HCEC 1CT (cell line): ENCODE results near the gene OPN5.
"Not testable (repeated sequence)": the region's sequence is repeated elsewhere in the genome, so short reads cannot be mapped to it uniquely, and the experiment has no call there.

Source experiments
- DNase-seq: peaks from one replicate; pipeline ENCODE4 v3.0.0-alpha.2; 2017

The OPN5 gene, protein sequence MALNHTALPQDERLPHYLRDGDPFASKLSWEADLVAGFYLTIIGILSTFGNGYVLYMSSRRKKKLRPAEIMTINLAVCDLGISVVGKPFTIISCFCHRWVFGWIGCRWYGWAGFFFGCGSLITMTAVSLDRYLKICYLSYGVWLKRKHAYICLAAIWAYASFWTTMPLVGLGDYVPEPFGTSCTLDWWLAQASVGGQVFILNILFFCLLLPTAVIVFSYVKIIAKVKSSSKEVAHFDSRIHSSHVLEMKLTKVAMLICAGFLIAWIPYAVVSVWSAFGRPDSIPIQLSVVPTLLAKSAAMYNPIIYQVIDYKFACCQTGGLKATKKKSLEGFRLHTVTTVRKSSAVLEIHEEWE

DNA sequence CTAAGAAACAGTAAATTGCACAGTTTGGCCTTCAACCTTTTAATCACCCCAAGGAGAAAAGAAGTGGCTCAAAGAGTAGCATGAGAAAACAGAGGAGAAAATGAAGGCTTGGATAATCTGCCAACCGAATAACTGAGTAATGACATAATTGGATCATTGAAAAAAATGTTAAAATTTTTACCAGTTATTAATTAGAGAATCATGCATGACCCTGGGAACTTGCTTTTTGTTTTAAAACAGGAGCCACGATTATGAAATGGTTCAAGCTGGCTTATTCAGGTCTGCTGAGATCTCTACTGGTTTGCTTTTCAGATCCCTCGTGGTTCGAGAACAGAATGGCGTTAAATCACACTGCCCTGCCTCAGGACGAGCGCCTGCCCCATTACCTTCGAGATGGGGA lies at the start of gene OPN5:
Gene OPN5, plus strand, starts transcription at position 301 of the 400 bp plus-strand sequence. Its CDS starts 35 bp downstream, at position 336.
- no peak for DNase-seq

DNA sequence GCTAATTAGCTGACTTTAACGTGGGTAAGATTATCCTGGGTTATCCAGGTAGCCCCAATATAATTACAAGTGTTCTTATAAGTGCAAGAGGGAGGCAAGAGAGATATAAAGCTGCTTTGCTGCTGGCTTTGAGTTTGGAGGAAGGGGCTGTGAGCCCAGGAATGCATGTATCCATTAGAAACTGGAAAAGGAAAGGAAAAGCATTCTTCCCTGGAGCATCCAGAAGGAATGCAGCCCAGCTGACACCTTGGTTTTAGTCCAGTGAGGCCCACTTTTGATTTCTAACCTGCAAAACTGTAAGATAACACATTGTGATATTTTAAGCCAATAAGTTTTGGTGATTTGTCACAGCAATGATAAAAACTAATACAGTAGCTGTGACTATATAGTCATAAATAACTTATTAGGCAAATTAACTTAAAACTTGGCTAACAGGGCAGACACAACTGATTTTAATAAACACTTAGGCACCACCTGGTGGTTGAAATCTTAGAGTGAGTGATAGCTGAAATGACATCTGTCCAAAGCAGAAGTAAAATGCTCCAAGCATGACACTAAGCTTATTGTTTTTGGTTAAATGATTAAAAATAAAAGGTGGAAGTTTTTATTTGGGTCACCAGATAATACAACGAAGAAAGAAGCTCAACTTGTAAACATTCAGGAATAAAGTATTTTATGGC lies 47.8 kb upstream of the OPN5 start:
- peak; percentile 28 for DNase-seq

DNA sequence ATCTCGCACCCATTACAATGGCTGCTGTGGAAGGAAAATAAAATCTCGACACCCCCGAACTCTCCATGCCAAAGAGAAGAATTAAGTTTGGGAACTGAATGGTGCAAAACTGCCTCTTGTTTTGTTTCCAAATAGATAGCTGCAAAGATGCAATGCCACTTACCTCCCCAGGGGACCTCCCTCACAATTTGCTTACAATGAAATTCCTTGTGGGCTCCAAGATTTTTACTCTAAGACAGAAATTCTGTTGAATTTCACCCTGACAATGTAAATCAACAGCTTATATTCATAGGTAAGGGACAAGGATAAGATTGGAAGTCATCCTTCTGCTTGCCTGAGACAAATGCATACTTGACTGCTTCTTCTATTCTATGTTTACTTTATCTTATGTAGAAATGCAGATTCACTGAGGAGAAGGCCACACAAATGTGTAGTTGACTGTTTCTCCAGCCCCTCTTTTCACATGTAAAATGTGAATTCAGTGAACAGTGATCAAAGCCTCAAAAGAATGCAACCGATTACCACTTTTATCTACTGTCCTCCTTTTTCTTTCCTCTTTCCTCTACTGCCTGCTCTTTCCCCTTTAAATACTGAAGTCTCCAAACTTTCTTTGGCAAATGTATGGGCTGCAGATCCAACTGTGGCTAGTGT lies 46.9 kb upstream of the OPN5 start:
- DNase-seq, result no peak

DNA sequence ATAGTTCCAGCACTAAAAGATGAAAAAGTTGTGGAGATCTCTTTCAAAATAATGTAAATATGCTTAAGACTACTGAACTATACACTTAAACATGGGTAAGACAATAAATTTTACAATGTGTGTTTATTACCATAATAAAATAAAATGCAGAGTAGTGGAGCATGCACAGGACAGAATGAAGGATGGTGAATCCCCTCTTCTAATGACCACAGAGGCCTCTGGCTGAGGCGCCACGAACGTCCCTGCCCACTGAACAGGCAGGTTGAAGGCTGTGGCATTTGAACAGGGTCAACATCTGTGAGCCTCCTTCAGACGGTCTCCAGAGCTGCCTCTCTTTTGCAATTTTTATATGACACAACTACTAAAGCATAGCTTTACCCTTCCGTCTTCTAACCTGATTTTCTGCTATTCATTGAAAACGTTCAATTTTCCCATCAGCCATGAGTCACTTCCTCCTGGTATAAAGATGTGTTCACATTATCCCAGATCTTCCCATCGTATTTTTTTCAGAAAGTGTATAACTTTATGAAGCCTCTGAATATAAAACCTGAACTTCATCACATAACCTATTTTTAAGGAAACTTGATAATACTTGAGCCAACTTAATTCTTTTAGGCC lies 45.6 kb upstream of the OPN5 start:
- peak; percentile 18 for DNase-seq

DNA sequence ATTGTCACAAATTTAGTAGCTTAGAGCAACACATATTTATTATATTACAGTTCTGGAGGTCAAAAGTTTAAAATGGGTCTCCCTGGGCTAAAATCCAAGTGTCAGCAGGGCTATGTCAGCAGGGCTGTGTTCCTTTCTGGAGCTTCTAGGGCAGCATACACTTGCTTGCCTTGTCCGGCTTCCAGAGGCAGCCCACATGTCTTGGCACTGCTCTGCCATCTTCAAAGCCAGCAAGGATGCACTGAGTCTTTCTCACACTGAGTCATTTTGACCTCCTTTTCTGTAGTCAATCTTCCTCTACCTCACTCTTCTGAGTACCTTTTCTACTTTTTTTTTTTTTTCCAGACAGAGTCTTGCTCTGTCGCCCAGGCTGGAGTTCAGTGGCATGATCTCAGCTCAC lies 44.4 kb upstream of the OPN5 start:
- DNase-seq, result no peak

DNA sequence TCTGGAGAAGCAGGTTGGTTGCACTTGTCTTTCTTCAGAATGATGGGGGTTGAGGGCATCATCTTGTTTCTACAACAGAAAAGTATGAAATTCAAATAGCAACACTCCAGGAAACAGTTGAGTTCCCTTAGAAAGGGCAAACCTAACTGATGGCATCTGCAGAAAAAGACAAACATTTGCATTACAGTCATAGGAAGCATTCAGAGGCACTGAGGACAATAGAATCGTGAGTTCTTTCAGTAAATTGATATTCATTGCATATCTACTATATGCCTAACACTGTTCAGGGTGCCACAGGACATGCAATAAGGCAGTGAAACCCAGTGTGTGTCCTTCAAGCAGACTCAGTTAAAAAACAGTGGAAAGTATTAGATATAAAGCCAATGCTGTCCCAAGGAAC lies 41.1 kb upstream of the OPN5 start:
- DNase-seq, result no peak

DNA sequence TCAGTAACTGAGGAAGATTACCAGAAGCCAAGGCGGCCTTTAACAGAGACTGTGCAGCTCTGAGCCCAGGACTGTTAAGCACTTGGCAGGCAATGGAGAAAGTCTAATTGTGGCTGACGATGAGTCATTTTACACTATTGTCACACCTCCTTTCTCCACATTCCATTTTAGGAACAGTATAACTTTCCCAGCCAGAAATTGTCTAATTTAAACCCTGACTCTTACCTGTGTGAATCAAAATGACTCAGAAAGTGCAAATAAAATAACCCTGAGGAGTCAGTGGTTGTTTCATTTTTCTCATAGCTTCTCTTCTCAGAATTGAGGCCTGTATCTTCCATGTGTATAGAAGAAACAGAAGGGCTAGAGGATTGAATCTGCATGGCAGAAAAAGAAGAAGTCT lies 40.0 kb upstream of the OPN5 start:
- DNase-seq, result no peak

DNA sequence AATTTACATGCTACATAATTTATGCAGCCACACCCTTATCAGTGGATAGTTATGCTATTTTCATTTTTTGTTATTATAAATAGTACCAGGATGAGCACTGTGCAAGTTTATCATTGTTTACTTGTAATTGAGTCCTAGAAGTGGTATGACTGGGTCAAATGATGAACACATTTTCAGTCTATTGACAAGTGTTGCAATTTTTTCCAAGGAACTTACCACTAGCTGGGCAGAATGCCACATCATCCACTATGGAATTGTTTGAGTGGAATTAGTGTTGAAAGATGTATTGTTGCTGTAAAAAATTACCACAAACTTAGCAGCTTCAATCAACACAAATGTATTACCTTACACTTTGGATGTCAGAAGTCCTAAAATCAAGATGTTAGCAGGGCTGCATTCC lies 38.1 kb upstream of the OPN5 start:
- DNase-seq, result peak; percentile 56

DNA sequence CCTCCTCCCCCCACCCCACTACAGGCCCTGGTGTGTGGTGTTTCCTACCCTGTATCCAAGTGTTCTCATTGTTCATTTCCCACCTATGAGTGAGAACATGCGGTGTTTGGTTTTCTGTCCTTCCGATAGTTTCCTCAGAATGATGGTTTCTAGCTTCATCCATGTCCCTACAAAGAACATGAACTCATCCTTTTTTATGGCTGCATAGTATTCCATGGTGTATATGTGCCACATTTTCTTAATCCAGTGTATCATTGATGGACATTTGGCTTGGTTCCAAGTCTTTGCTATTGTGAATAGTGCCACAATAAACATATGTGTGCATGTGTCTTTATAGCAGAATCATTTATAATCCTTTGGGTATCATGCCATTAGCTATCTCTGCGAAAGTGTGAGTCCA lies 36.6 kb upstream of the OPN5 start:
- DNase-seq, result not testable (repeated sequence)

DNA sequence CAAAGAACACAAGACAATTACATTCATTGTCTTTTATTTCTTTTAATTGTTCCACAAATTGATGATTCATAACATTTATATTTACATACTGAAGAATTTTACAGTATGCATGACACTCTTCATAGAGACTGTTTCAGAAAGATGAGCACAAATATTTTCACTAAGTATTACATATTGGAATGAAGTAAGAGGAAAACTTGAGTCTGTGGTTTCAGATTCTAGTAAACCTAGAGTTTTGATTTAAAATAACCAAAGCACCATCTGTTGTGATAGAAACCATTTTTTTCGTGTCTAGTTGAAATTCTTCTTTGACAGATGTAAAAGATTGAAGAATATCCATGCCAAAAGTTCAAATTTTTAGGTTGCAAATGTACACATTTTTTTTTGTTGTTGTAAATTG lies 32.1 kb upstream of the OPN5 start:
- DNase-seq, result no peak

DNA sequence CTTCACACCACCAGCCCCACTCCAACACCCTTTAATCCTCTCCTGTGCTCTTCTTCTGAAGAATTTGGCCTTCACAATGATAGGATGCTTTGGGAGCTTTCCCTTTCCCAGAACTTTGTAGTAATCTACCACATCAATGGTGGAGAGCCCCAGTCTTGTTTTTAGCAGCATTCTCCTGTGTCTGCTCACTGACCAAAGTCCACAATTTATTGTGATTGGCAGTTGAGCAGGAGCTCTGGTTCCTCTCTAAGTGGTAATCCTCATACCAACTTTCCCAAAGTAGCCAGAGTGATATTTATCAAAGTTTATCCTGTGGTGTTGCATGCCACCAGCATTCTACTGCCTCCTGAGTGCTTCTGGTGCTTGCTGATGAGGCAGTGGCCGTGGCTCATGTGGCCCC lies 29.0 kb upstream of the OPN5 start:
- no peak for DNase-seq

DNA sequence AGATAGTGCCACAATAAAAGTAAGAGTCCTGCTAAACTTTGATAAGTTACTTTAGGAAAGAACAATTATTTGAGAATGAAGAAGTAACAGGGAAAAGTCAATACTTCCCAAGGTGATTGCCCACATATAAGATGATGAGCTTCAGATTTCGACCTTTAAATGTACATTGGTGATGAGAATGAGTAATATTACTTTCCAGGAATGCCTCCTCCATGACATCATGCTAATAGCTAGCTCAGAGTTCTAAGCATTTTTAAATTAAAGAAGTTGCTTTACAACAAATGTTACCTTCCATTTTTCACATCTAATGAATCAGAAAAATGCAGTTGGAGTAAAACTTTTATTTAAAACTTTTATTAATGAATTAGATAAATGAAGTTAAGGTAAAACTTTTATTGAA lies 22.5 kb upstream of the OPN5 start:
- DNase-seq, result no peak

DNA sequence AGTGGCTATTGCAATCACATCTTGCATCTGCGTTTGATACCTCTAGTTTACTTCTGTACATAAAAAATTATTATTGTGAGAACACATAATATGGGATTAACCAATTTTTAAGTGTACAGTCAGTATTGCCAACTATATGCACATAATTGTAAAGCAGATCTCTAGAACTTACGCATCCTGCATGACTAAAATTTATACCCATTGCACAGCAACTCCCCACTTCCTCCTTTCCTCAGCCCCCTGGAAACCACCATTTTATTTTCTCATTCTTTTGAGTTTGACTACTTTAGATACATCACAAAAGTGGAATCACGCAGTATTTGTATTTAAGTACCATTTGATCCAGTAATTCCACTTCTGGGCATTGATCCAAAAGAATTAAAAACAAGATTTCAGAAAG lies 19.3 kb upstream of the OPN5 start:
- no peak for DNase-seq

DNA sequence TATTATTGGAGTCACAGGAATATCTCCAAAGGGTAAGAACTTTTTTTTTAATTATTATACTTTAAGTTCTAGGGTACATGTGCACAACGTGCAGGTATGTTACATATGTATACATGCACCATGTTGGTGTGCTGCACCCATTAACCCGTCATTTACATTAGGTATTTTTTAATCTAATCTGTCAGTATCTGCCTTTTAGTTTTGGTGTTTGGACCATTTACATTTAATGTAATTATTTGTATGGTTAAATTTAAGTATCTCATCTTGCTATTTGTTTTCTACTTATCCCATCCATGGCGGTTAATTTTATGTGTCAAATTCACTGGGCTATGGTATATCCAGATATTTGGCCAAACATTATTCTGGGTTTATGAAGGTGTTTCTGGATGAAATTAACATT lies 15.4 kb upstream of the OPN5 start:
- DNase-seq, result no peak

DNA sequence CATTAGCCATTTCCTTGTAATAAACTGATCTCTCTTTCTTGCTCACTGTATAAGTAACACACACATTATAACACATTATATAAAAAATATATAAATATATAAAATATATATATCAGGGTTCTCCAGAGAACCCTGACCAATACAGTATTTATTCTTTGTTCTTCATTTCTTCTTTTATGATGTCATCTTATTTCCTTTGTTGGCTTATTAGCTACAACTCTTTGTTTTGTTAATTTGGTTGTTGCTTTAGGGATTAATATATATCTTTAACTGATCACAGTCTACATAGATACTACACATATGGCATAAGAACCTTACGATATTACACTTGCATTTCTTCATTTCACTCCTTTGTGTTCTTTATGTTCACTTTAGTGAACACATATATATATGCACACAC lies 14.7 kb upstream of the OPN5 start:
- DNase-seq, result no peak

DNA sequence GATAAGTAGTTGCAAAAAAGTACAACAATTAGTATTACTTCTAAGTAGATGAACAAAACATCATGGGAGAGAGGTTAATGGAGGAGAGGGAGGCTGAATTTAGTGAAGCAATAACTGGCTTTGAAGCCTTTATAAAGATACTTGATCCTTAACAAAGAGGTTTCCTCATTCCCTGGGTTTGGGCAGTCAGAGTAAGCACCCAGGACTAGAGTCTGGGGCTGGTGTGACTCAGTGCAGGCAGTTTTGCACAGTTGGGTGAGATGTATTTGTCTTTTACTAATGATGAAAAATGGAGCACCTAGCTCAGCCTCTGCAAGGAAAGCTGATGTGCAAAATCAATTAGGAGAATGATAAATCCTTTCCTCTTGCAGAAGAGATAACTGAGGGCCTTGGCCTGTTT lies 11.8 kb upstream of the OPN5 start:
- no peak for DNase-seq

DNA sequence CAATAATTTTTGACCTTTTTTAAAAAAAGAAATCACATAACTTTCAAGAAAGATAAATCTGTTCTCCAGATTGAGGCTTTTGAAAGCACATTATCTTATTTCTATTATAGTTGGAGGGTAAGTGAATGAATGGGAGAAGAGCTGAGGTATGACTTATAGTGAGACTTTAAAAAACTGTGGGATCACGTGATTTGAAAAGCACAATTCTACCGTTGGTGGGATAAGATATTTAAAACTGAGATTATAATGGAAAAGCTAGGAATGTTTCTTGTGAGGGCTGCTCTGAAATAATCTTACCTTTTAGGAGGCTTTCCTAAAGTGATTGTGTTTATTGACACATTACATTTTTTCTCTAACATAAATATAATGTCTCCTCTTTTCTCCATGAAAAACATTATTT lies 9.5 kb upstream of the OPN5 start:
- DNase-seq, result no peak

DNA sequence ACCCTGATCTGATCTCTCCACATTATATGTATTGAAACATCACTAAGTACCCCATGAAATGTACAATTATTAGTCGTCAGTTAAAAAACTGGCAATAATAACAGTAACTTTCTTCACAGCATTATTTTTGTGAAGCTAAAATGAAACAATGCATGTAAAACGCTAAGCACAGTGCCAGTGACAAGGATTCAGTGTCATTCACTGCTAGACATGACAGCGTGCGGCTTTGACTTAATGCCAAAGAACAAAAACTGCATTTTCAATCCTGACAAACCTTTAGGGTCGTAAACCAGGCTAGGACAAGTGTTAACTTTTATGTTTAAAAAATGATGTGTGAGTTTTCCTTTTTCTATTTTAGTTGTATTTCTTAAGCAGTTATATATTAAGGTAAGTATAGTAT lies 8.8 kb upstream of the OPN5 start:
- DNase-seq, result no peak

DNA sequence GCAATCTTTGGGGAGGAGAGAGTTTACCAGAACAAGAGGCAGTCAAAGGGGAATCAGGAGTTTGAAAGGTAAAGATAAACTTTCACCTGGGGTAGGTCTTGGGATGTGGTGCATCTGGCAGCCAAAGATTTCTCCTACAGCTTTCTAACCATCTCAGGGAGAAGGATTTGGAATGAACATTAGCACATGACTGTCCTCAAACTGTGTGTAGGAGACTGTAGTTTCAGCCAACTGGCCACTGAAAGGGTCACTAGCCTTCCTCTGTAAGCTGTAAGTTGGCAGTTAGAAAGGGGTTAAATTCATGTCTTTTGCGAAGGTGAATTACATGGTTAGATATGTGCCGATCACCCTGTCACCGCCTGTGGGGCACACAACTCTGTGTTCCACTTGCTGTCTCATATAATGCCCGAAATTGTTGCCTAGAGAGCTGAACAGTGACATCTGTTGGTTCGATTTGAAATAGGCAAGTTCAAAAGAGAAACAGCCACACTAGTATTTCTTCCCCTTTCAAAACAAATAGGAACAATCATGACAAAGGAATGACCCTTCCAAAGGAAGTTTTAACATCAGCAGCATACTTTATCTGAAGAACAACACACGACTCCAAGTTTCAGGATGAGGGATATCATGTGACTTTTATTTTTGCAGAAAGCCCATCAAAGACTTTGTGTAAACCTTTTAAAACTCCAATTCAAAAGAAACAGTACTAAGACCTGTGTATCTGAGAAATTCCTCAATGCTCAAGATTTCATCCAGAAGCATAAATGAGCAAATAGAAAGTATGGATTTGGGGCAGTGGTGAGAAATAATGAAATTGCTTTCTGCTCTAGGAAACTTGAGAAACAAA lies 1.1 kb upstream of the OPN5 start:
- peak; percentile 76 for DNase-seq

DNA sequence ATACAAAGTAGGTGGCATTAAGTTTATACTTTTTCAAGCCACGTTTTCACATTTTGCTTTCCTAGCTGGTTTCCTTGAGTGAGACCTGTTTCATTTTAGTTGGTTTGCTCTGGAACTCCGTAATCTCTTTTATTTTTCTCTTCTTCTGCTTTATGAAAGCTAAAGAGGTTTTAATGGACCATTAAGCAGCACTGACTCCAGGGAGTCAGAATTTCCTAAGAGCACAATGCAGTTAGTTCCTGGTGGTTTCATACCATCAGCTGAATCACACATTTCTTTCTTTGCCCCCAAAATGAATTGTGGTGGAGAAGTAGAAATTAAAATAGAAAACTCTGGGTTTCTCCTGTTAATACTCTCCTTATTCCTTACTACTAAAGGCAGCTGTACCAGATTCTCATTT lies 3.4 kb downstream of the OPN5 start:
- no peak for DNase-seq

DNA sequence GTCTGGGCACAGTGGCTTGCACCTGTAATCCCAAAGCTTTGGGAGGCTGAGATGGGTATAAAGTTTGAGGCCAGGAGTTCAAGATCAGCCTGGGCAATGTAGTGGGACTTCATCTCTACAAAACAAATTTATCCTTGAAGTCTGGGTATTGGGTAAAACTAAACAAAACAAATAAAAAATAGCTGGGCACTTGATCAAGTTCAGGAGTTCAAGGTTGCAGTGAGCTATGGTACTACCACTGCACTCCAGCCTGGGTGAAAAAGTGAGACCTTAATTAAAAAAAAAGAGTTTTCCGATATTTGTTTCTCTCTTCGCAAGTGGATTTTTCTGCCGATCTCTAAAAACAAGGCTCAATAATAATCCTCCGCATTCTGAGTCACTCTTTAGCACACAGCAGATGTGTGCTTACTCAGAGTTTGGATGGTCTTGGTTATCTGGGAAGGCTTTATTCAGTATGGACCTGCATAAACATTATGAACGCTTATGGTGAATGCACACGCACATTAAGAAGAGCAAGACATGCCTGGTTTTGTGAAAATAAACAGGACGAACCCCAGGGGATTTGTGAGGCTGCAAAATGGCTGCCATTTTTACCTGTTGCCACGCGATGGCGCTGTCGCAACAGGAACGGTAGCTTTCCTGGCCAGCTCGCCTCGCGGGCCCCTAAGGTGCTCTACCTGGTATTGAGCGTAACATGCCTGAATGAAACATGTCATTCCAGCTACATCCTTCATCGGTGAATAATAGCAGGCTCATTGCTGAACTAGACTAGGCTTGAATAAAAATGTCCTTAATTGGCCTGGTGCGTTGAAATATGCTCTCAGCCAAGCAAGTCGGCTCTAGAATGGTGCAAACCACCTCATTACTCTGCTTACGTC lies 6.0 kb downstream of the OPN5 start:
- DNase-seq, result peak; percentile 64

DNA sequence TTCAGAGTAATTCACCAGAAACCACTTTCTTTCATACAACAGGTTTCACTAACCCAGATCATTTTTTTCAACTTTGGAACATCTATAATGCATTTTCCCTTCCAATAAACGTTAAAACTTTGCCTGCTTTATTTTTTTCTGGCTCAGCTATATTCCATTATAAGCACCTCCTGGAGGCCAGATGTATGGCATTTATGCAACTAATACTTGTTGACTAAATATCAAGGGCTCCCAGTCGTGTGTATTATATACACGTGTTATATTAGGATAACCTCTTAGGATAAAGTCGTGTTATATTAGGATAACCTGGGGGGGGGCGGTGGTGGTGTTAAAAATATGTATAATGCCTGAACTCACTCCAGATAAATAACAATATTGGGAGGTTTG lies 6.7 kb downstream of the OPN5 start:
- no peak for DNase-seq
